GM13976 (cell line): Measurements from ENCODE around the gene SCGN.

Source experiments
- DNase-seq: peaks from one replicate; pipeline ENCODE4 v3.0.0; 2012; ENCODE audit warnings: low spot score
- CTCF ChIP-seq: IDR thresholded peaks from 2 replicates; pipeline ENCODE4 v1.5.1; 2012; ENCODE audit warnings: borderline replicate concordance, mild to moderate bottlenecking; ENCODE audit not compliant: insufficient read depth; ENCODE audit errors: extremely low read depth, missing control alignments, control extremely low read depth
- in situ Hi-C: fragments of 300-500 bp; cut with MboI; formaldehyde crosslinking; loops from one replicate; pipeline ENCODE4 v1.12.0; 2022; ENCODE audit warnings: low sequenced_read_pairs, mixed read lengths, inconsistent platforms; ENCODE audit not compliant: unreplicated experiment

SCGN gene

GRCh38 chr6:25641940-25642666 lies 9.9 kb upstream of the SCGN start:
- TF ChIP-seq CTCF: no peak
- in situ Hi-C loops: no loop called here

GRCh38 chr6:25642667-25643328 lies 9.2 kb upstream of the SCGN start:
- in situ Hi-C loops: no loop called here
- no peak for TF ChIP-seq CTCF
- DNase-seq: no peak

More at GRCh38 chr6:25641940-25642666, 9.9 kb upstream of the SCGN start:
- no peak for DNase-seq

- DNase-seq: no peak
- in situ Hi-C loops: no loop called here
- TF ChIP-seq CTCF: no peak
Observed at GRCh38 chr6:25645916-25646315, 6.1 kb upstream of the SCGN start.

- no peak for DNase-seq
- no peak for TF ChIP-seq CTCF
- in situ Hi-C loops: no loop called here
Observed at GRCh38 chr6:25649611-25650010, 2.4 kb upstream of the SCGN start.

- in situ Hi-C loops: no loop called here
- DNase-seq: no peak
- no peak for TF ChIP-seq CTCF
Observed at GRCh38 chr6:25655723-25656122, 3.7 kb downstream of the SCGN start.

GRCh38 chr6:25659633-25660368 lies 7.8 kb downstream of the SCGN start:
- no peak for DNase-seq
- no peak for TF ChIP-seq CTCF
- in situ Hi-C loops: no loop called here
